ENCODE results near the gene CD33. TPM values are rescaled to one million over a fixed set of nuclear protein-coding genes. Genes with fewer than 3 reads are reported as not detected.
A peak's percentile ranks its signal among the peaks of the same experiment; 100 is the strongest.

Gene CD33
- total and polyA plus RNA-seq, 9 of the 15 experiments (the other 6 are each of a cell fraction or from before 2014, with no cell fraction given) = 36.1 to 88.6 (median 49.6) TPM

GRCh38 chr19:51219307-51219706, 5.6 kb upstream of the CD33 start:
- Histone ChIP-seq H3K4me1 (replicated peaks in 1 of 2; ENCODE audit: control insufficient read depth in 2 of 2, insufficient read depth in 2 of 2, low read length in 2 of 2) (peaks cover 0 to 6% of the 10 kb centered on the region in 2 experiments; a peak in 2 of 5 replicates), H3K9me3 (replicated peaks; ENCODE audit: control insufficient read depth, insufficient read depth, low read depth, low read length) (peaks cover 3% of the 10 kb centered on the region), H3K27me3 (ENCODE audit: control insufficient read depth in 2 of 2, insufficient read depth in 2 of 2, low read length in 2 of 2) (no peaks in the 10 kb centered on the region), H3K9me1 (ENCODE audit: control insufficient read depth, insufficient read depth, low read length) (no peaks in the 10 kb centered on the region), H3K36me3 (ENCODE audit: control insufficient read depth, insufficient read depth, low read length) (no peaks in the 10 kb centered on the region), H3K4me2 (ENCODE audit: insufficient read depth, low read length) (no peak overlapping the region), H4K20me1 (replicated peaks; ENCODE audit: control insufficient read depth, insufficient read depth, low read length) (no peaks in the 10 kb centered on the region), H3K79me2 (ENCODE audit: control insufficient read depth, insufficient read depth, low read length) (no peaks in the 10 kb centered on the region), H3K4me3 (no peak overlapping the region), H2AFZ (ENCODE audit: low read depth, low read length) (no peak overlapping the region), H3K9ac (ENCODE audit: insufficient read depth in 1 of 2, low read depth in 2 of 2, low read length in 2 of 2) (no peak overlapping the region), H3K27ac (ENCODE audit: extremely low read depth, low read depth, low read length) (no peak overlapping the region)
- POLR2A ChIA-PET = no interaction called here
- intact Hi-C loops (cut with micrococcal nuclease) = no loop called here
- in situ Hi-C loops (cut with MboI) = no loop called here
- no peak for FAIRE-seq
- 0% methylated on average over 1 of the region's 1 CpG for WGBS (ENCODE audit: insufficient coverage, low coverage, missing lambda C conversion rate)
- no peak for DNase-seq (ENCODE audit: extremely low read depth in 1 of 4, low spot score in 3 of 4)
- TF ChIP-seq RCOR1 (IDR thresholded peaks at IDR 0.05; ENCODE audit: borderline replicate concordance in 1 of 2, low read depth in 2 of 2, low read length in 2 of 2) (0 out of 4 replicates have a peak, but pooled peaks of 1 of the 2 experiments have one; percentile 29), SPI1 (IDR thresholded peaks at IDR 0.05; ENCODE audit: borderline replicate concordance, low read depth, low read length) (peak; percentile 73), TCF15 (CRISPR knock-in tag; IDR thresholded peaks at IDR 0.05) (no peak), TAF7 (tag; IDR thresholded peaks at IDR 0.05) (no peak), SOX6 (IDR thresholded peaks at IDR 0.05) (peak; percentile 41; the same call in 1 of the 2 replicates), TBP (optimal IDR thresholded peaks at IDR 0.05; ENCODE audit: low read depth, low read length) (no peak), PATZ1 (CRISPR knock-in tag; IDR thresholded peaks at IDR 0.05; ENCODE audit: borderline replicate concordance) (no peak), ZNF324 (CRISPR knock-in tag; IDR thresholded peaks at IDR 0.05) (no peak), POLR2AphosphoS5 (IDR thresholded peaks at IDR 0.05; ENCODE audit: control insufficient read depth, insufficient read depth, low read depth, low read length) (no peak), HMBOX1 (IDR thresholded peaks at IDR 0.05) (no peak), JUN (IDR thresholded peaks at IDR 0.05; ENCODE audit: borderline replicate concordance, low read depth, low read length) (no peak), JUN (CRISPR knock-in tag; IDR thresholded peaks at IDR 0.05; ENCODE audit: borderline replicate concordance) (no peak), SMARCE1 (IDR thresholded peaks at IDR 0.05) (peak; percentile 65; the same call in 1 of the 2 replicates)
- ATAC-seq = no peak
- BruUV-seq (replicated peaks) = no TSS peak
- CTCF ChIA-PET (ENCODE audit: low intra/inter-chr PET ratio) = interaction anchor here (0.6 kb wide), 1 partner anchor 86 kb away, joined by 4 read pairs; no protein-coding TSS in a partner anchor
